Common myeloid progenitor, CD34-positive (primary cell): ENCODE results near the gene MTARC1.

Source experiments
- CTCF ChIA-PET: fragments of 350-600 bp; sonication (Branson Sonifier 250); formaldehyde crosslinking; loops from one replicate; lab custom pipeline; 2021; ENCODE audit warnings: antibody characterized with exemption; lab: Charles Lee
- POLR2A ChIA-PET: fragments of 350-600 bp; sonication (Branson Sonifier 250); formaldehyde crosslinking; loops from one replicate; lab custom pipeline; 2021; ENCODE audit warnings: antibody characterized with exemption; lab: Charles Lee
- DNase-seq, 3 donors: peaks; one replicate each; pipeline versions ENCODE4 v3.0.0 to v3.0.0-alpha.2; 2013
- H3K27ac ChIP-seq, 2 experiments: 1 replicate in 1 of 2; 2 replicates in 1 of 2; pipeline ENCODE4 v1.7.0; 2013; ENCODE audit warnings: inconsistent platforms in 2 of 2, low read length in 2 of 2, mild to moderate bottlenecking in 2 of 2, low read depth in 1 of 2, moderate library complexity in 1 of 2; ENCODE audit not compliant: severe bottlenecking in 2 of 2, insufficient read depth in 1 of 2, poor library complexity in 1 of 2
- H3K27me3 ChIP-seq, 5 experiments: replicated peaks in 2 of 5; 1 replicate in 3 of 5; 2 replicates in 2 of 5; pipeline versions ENCODE4 v1.6.1 to v1.7.0; 2013; ENCODE audit warnings: low read length in 4 of 5, mild to moderate bottlenecking in 2 of 5, moderate library complexity in 2 of 5, inconsistent platforms in 1 of 5; ENCODE audit not compliant: insufficient read depth in 5 of 5, control insufficient read depth in 4 of 5
- H3K36me3 ChIP-seq, 4 experiments: 1 replicate in 2 of 4; 2 replicates in 2 of 4; pipeline versions ENCODE4 v1.6.1 to v1.7.0; 2013; ENCODE audit warnings: low read length in 3 of 4, control low read depth in 1 of 4, mild to moderate bottlenecking in 1 of 4; ENCODE audit not compliant: control insufficient read depth in 4 of 4, insufficient read depth in 4 of 4
- H3K4me1 ChIP-seq, 4 experiments: 1 replicate in 3 of 4; 2 replicates in 1 of 4; pipeline versions ENCODE4 v1.6.1 to v1.7.1; 2013; ENCODE audit warnings: low read length in 3 of 4, mild to moderate bottlenecking in 3 of 4, control low read depth in 1 of 4, inconsistent platforms in 1 of 4, moderate library complexity in 1 of 4; ENCODE audit not compliant: control insufficient read depth in 4 of 4, insufficient read depth in 4 of 4; ENCODE audit errors: control extremely low read depth in 1 of 4
- H3K4me3 ChIP-seq, 7 experiments: 1 replicate in 4 of 7; 2 replicates in 3 of 7; pipeline versions ENCODE4 v1.5.1 to v1.7.0; 2013; ENCODE audit warnings: mild to moderate bottlenecking in 7 of 7, low read length in 6 of 7, moderate library complexity in 6 of 7, inconsistent platforms in 2 of 7, low read depth in 2 of 7, control low read depth in 1 of 7; ENCODE audit not compliant: insufficient read depth in 4 of 7, control insufficient read depth in 1 of 7; ENCODE audit errors: extremely low read depth in 1 of 7
- H3K9me3 ChIP-seq, 5 experiments: 1 replicate in 4 of 5; 2 replicates in 1 of 5; pipeline versions ENCODE4 v1.6.1 to v1.7.1; 2013; ENCODE audit warnings: low read length in 4 of 5, mild to moderate bottlenecking in 2 of 5, inconsistent platforms in 1 of 5, low read depth in 1 of 5, moderate library complexity in 1 of 5; ENCODE audit not compliant: control insufficient read depth in 4 of 5, insufficient read depth in 2 of 5; ENCODE audit errors: control extremely low read depth in 1 of 5
- WGBS: methylation state at CpG from one replicate; pipeline ENCODE4 v1.1.5; 2013; ENCODE audit not compliant: insufficient coverage; 5-methylcytosine and 5-hydroxymethylcytosine counted together

Gene MTARC1

GRCh38 chr1:220825819-220826551, 39.3 kb downstream of the MTARC1 start:
- Histone ChIP-seq H3K36me3 (no peaks in the 10 kb centered on the region), H3K27ac (no peak overlapping the region), H3K27me3 (no peaks in the 10 kb centered on the region), H3K4me3 (no peak overlapping the region), H3K4me1 (no peaks in the 10 kb centered on the region), H3K9me3 (peaks cover 0 to under 1% (median 0%) of the 10 kb centered on the region in 5 experiments)
- ChIA-PET POLR2A (no interaction called here), CTCF (no interaction called here)
- no peak for DNase-seq
- no CpG with 5 or more reads among the region's 6 CpGs for WGBS

- no peaks in the 10 kb centered on the region for H3K27me3 ChIP-seq
- no peak for DNase-seq
- no peaks in the 10 kb centered on the region for H3K4me1 ChIP-seq
- peaks cover 0 to 6% (median 0%) of the 10 kb centered on the region in 5 experiments for H3K9me3 ChIP-seq
- no peak overlapping the region for H3K4me3 ChIP-seq
- H3K36me3 ChIP-seq = no peaks in the 10 kb centered on the region
- H3K27ac ChIP-seq = no peak overlapping the region
- POLR2A ChIA-PET = no interaction called here
- 100% methylated on average over 3 of the region's 5 CpGs for WGBS
- CTCF ChIA-PET = no interaction called here
These were observed 40.0 kb downstream of the MTARC1 start for GRCh38 chr1:220826729-220827128.

DNA sequence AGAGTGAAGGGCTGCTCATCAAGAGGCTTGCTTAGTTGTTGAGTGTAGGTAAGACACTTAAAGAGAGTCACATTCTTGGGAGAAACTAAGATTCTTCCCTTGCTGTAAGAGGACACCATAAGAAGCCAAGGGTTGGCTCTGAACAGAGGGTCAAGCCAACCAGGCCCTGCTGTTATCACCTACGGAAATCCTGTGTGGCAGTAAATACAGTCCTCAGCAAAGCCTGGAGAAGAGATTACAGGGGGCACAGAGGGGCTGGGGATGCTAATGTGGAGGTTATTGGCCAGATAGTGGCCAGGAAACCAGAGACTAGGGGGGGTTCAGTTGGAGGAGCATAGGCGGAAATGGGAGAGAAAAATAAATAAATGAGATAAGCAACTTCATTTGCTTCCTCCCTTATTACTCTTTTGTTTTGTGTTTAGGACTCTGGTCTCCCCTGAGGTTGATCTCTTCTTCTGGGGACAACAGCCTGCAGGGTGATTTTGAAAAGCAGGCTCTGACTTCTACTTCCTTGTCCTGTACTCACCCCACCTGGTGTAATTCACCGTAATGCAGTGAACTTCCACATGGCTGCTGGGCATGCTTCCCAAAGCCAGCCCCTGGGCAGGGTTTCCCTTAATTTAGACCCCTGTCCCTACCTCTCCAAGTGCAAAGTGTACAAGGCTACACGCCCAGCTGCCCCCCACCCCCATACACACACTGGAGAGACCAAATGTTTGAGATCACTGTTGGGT, 40.9 kb downstream of the MTARC1 start:
- POLR2A ChIA-PET = no interaction called here
- Histone ChIP-seq H3K9me3 (peaks cover 0 to 6% (median 0%) of the 10 kb centered on the region in 5 experiments), H3K36me3 (no peaks in the 10 kb centered on the region), H3K4me1 (no peaks in the 10 kb centered on the region), H3K27me3 (no peaks in the 10 kb centered on the region), H3K27ac (no peak overlapping the region), H3K4me3 (no peak overlapping the region)
- DNase-seq = no peak
- 100% methylated on average over 2 of the region's 4 CpGs for WGBS
- CTCF ChIA-PET = no interaction called here

DNA sequence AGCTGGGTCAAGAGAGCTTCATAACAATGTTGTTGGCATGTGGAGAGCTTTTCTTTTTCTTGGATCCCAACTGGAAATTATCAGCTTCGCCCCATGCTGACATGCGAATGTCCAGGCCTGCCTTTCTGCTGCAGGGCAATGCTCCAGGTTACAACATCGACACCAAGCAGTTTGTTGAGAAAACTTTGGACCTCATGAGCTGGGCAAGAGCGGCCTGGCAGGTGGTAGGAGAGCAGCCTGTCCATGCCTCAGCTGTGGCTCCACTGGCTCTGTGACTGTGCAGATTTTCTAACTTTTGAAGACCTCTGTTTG, 41.4 kb downstream of the MTARC1 start:
- peaks cover 0 to 6% (median 0%) of the 10 kb centered on the region in 5 experiments for H3K9me3 ChIP-seq
- ChIA-PET POLR2A (no interaction called here), CTCF (interaction anchor here (0.7 kb wide), 1 partner anchor 51 kb away, joined by 3 read pairs; no protein-coding TSS in a partner anchor)
- H3K27me3 ChIP-seq = no peaks in the 10 kb centered on the region
- no peaks in the 10 kb centered on the region for H3K36me3 ChIP-seq
- H3K27ac ChIP-seq = no peak overlapping the region
- no peak overlapping the region for H3K4me3 ChIP-seq
- DNase-seq = no peak
- no peaks in the 10 kb centered on the region for H3K4me1 ChIP-seq
- 98% methylated on average over 4 of the region's 4 CpGs for WGBS

- ChIA-PET CTCF (no interaction called here), POLR2A (no interaction called here)
- H3K27ac ChIP-seq = no peak overlapping the region
- no peak for DNase-seq
- H3K9me3 ChIP-seq = peaks cover 0 to 6% (median 0%) of the 10 kb centered on the region in 5 experiments
- H3K36me3 ChIP-seq = no peaks in the 10 kb centered on the region
- H3K4me3 ChIP-seq = no peak overlapping the region
- 95% methylated on average over 4 of the region's 4 CpGs for WGBS
- peaks cover 0 to 3% (median 0%) of the 10 kb centered on the region in 4 experiments for H3K4me1 ChIP-seq
- H3K27me3 ChIP-seq = no peaks in the 10 kb centered on the region
These were observed 42.4 kb downstream of the MTARC1 start for GRCh38 chr1:220828950-220829586.

GRCh38 chr1:220833436-220833835, 46.7 kb downstream of the MTARC1 start:
- peaks cover 0 to 6% (median 0%) of the 10 kb centered on the region in 5 experiments for H3K9me3 ChIP-seq
- H3K36me3 ChIP-seq = no peaks in the 10 kb centered on the region
- H3K4me1 ChIP-seq = peaks cover 0 to 3% (median 0%) of the 10 kb centered on the region in 4 experiments
- POLR2A ChIA-PET = no interaction called here
- H3K27me3 ChIP-seq = no peaks in the 10 kb centered on the region
- WGBS = 100% methylated on average over 2 of the region's 2 CpGs
- H3K4me3 ChIP-seq = no peak overlapping the region
- DNase-seq = no peak
- CTCF ChIA-PET = no interaction called here
- H3K27ac ChIP-seq = no peak overlapping the region
